ENCODE data around the gene ATP6V0C.
"Not testable (repeated sequence)": the region's sequence is repeated elsewhere in the genome, so short reads cannot be mapped to it uniquely, and the experiment has no call there.

ATP6V0C gene

DNA sequence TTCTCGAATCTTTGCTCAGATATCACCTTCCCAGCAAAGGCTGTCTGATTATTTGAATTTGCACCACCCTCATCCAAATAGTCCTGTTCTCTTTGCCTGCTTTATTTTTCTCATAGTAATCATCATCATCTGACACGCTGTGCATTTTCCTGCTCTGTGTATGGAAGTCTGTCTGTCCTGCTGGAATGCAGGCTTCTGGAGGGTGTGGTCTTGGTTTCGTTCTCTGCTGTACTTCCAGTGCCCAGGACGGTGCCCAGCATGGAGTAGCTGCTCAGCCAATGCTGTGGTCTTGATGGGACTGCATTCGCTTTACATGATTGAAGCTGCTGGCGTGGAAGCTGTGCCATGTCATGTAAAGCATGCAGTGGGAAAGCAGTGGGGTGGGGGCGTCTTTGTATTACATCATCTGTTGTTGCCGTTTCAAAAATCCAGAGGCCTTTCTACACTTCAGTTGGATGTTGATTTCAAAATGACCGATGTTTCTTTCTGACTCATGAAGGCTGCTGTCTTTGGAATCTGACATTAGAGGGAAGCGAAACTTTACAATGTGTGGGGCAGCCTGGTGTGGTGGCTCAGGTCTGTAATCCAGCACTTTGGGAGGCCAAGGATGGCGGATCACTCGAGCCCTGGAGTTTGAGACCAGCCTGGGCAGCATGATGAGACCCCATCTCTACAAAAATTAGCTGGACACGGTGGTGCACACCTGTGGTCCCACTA, 41.1 kb downstream of the ATP6V0C start:
- H3K4me3 ChIP-seq (ENCODE audit: low read length) = not testable (repeated sequence)

GRCh38 chr16:2557150-2557549, 43.4 kb downstream of the ATP6V0C start:
- H3K4me3 ChIP-seq (ENCODE audit: low read length) = not testable (repeated sequence)

DNA sequence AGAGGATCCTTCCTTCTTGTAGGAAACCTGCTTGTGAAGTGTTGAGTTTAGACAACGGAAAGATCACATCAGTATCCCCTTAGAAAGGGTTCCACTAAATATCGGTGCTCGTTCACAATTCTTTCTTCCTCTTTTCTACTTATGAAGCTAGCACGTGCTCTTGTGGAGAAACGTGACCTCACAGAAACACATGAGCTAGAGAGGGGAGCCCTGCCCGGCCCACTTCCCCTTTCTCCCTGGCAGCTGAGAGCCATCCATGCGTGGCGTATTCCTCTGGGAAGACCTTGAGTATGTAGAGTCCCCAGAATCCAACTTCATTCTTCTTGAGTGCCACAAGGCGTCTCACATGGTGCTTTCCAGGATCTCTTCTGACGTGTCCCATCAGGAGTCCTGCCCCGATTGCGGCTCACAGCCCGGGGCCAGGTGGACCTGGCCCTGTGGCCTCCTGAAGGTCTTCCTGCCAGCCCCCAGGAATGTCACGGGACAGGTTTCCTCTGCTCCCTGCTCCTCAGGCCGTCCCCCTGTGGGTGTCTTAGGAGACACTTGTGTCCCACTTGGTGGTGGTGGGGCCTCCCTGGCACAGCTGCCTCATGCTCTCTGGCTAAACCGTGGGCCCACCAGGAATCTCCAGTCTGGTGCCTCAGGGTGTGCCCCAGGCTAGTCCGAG, 46.5 kb downstream of the ATP6V0C start:
- H3K4me3 ChIP-seq (ENCODE audit: low read length) = not testable (repeated sequence)

DNA sequence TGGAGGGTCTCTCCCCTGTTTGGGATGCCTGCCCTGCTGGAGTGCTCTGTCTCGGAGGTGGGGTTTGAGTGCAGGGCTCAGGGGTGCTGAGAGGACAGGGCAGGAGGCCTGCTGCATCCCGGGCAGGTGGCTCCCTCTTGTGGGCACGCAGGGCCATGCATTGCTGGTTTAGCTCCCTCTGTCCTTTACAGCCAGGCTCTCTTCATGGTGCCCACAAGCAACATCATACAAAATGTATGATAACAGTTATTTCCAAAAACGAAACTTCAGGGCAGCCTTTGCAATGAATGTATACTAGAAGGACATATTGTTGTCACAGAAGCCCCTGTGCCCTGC, 47.0 kb downstream of the ATP6V0C start:
- not testable (repeated sequence) for H3K4me3 ChIP-seq (ENCODE audit: low read length)

DNA sequence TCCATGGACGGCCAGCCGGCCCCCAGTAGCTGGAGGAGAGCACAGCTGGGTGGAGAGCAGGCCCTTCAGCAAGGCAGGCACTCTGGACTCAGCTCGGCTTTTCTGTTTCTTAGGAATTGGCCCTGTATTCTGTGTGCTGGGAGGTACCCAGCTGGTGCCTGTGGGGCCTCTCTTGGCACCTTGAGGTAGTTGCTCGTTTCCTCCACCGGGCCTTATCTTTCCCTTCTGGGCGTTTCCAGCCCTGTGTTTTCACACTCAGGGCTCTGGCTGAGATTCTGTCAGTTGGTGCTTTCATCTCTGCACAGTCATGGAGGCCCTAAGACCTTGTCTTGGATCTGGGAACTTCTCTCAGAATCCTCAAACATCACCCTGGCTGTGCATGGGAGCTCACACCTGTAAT, 53.8 kb downstream of the ATP6V0C start:
- H3K4me3 ChIP-seq (ENCODE audit: low read length) = not testable (repeated sequence)

DNA sequence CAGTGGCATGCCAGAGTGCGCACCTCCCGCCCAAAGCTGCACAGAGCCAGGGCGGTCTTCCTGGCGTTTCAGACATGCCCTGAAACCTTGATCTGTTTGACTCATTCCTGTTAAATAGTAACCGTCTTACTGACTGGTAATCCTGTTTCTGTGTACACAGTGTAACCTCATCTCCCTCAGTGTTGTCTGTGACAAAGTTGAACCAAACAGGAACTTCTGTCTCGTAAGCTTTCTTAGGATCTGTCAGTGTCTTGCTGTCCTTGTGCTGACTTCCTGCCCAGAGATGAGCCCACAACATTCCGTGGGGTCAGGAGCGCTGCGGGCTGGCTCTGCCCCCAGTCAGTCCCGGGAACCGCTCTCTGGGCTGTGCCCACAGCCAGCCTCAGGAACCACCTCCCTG, 54.8 kb downstream of the ATP6V0C start:
- not testable (repeated sequence) for H3K4me3 ChIP-seq (ENCODE audit: low read length)
